Ovary (tissue), 9 donors: ENCODE data around the gene NPFF. TPM values are rescaled to one million over a fixed set of nuclear protein-coding genes. Genes with fewer than 3 reads are reported as not detected.
A peak's percentile ranks its signal among the peaks of the same experiment; 100 is the strongest.

Experiments used
- DNase-seq, 5 donors: peaks; one replicate each; pipeline ENCODE4 v3.0.0-alpha.2; 2019 to 2020
- H3K27ac ChIP-seq, 2 donors: fragments of 200-600 bp; one replicate each; pipeline versions ENCODE4 v1.5.1 to v1.8.0; 2019 to 2022
- H3K27me3 ChIP-seq: fragments of 200-600 bp; one replicate; pipeline ENCODE4 v1.8.0; 2022
- H3K36me3 ChIP-seq: fragments of 200-600 bp; sonication (generic); one replicate; pipeline ENCODE4 v1.5.1; 2019
- H3K4me1 ChIP-seq: one replicate; pipeline ENCODE4 v1.8.1; 2013; ENCODE audit warnings: mild to moderate bottlenecking, moderate library complexity; ENCODE audit not compliant: insufficient read depth
- H3K4me3 ChIP-seq: fragments of 200-600 bp; sonication (generic); one replicate; pipeline ENCODE4 v1.5.1; 2017
- H3K9me3 ChIP-seq, 2 donors: fragments of 200-600 bp in 1 of 2; sonication (generic) in 1 of 2; one replicate each; pipeline versions ENCODE4 v1.5.1 to v1.8.1; 2013 to 2019; ENCODE audit warnings: mild to moderate bottlenecking in 1 of 2, moderate library complexity in 1 of 2
- CTCF ChIP-seq, 3 donors: fragments of 450-650 bp in 2 of 3; fragments of 200-600 bp in 1 of 3; IDR thresholded peaks; one replicate each; pipeline versions ENCODE4 v1.5.1 to v1.8.0; 2016 to 2022; ENCODE audit warnings: antibody characterized with exemption in 3 of 3, mild to moderate bottlenecking in 1 of 3
- EP300 ChIP-seq: sonication (generic); formaldehyde crosslinking; IDR thresholded peaks from one replicate; pipeline ENCODE4 v1.6.1; 2017; ENCODE audit warnings: antibody characterized with exemption
- POLR2A ChIP-seq: fragments of 450-650 bp; IDR thresholded peaks from one replicate; pipeline ENCODE4 v1.6.1; 2017; ENCODE audit warnings: antibody characterized with exemption, mild to moderate bottlenecking, moderate library complexity
- WGBS, 3 donors: extraction: QIAGEN DNeasy Blood & Tissue Kit in 1 of 3; methylation state at CpG; one replicate each; pipeline versions ENCODE4 v1.1.5 to v1.1.7; 2013 to 2017; 5-methylcytosine and 5-hydroxymethylcytosine counted together
- intact Hi-C, 4 donors: fragments of 100-400 bp; cut with DNase I; formaldehyde crosslinking; loops; one replicate each; pipeline versions ENCODE4 v1.11.0 to v1.15.1; 2022 to 2023
- polyA plus RNA-seq, 2 donors: library from polyadenylated mRNA; stranded (reverse); fragments of 200-250 nt in 1 of 2; fragments of 350-450 nt in 1 of 2; fragmentation: Illumina TruSeq in 1 of 2; extraction: RNeasy Lipid Tissue Mini Kit (QIAGEN cat#74804) in 1 of 2; gene quantifications; one replicate each; pipeline ENCODE4 v1.2.3, GENCODE V29; 2013 to 2014
- total RNA-seq, 7 donors: library from RNA; depleted of rRNA in 2 of 7; stranded (reverse); fragments of >200 nt in 2 of 7; fragmentation: NEBNext Ultra II Directional in 3 of 7; extraction: Animal tissue kit (Norgen Biotek cat#: 25700) in 3 of 7; gene quantifications; one replicate each; pipeline versions ENCODE4 v1.1.0 to v1.2.4, GENCODE V29; 2016 to 2023
- donor health status: DM: no; HTN: no; CAD: no; lungs with moderate emphysema.
- donor health status: DM: no; HTN: no; CAD: no.
- donor health status: Bipolar disorder and iron deficiency.
- donor health status: DM: yes; HTN: yes; CAD: no.
- donor health status: DM: no; HTN: no; CAD: no.
- donor health status: DM: yes; HTN: yes; CAD: no.

The NPFF gene
- total and polyA plus RNA-seq, 9 donors: 0.68 to 1.1 TPM; not detected in 7

GRCh38 chr12:53489242-53489864 is 17.9 kb downstream of the NPFF start:
- H3K27me3 ChIP-seq: no peaks in the 10 kb centered on the region
- WGBS, 3 donors: 95 to 98% (median 96%) methylated on average over 5 of the region's 5 CpGs
- H3K36me3 ChIP-seq: no peaks in the 10 kb centered on the region
- TF ChIP-seq POLR2A (no peak), CTCF (IDR thresholded peaks at IDR 0.05) (no peak), EP300 (no peak)
- peaks cover 4% of the 10 kb centered on the region for H3K4me1 ChIP-seq
- H3K4me3 ChIP-seq: no peak overlapping the region
- H3K9me3 ChIP-seq: no peaks in the 10 kb centered on the region
- intact Hi-C loops: loop anchor here in 1 of 4 donors (5.0 kb wide), 1 partner anchor 37 kb away; the partner anchor contains the start of gene PCBP2
- DNase-seq: no peak
- no peak overlapping the region for H3K27ac ChIP-seq

GRCh38 chr12:53486736-53487487 is 20.4 kb downstream of the NPFF start:
- H3K9me3 ChIP-seq: no peaks in the 10 kb centered on the region
- 74 to 77% (median 76%) methylated on average over 17 of the region's 17 CpGs for WGBS, 3 donors
- TF ChIP-seq POLR2A (no peak), CTCF (IDR thresholded peaks at IDR 0.05) (no peak), EP300 (no peak)
- no peaks in the 10 kb centered on the region for H3K4me1 ChIP-seq
- H3K27me3 ChIP-seq: no peaks in the 10 kb centered on the region
- peak in 2 of 5 donors; percentile 24 to 40 for DNase-seq
- H3K27ac ChIP-seq: no peak overlapping the region
- no peak overlapping the region for H3K4me3 ChIP-seq
- intact Hi-C loops: loop anchor here in 1 of 4 donors (5.0 kb wide), 1 partner anchor 35 kb away; the partner anchor contains the start of gene PCBP2
- H3K36me3 ChIP-seq: no peaks in the 10 kb centered on the region

GRCh38 chr12:53485955-53486735 is 21.1 kb downstream of the NPFF start:
- Histone ChIP-seq H3K36me3 (no peaks in the 10 kb centered on the region), H3K27me3 (no peaks in the 10 kb centered on the region), H3K4me3 (no peak overlapping the region), H3K27ac (peak overlapping the region in 1 of 2 donors; percentile 20), H3K9me3 (no peaks in the 10 kb centered on the region), H3K4me1 (no peaks in the 10 kb centered on the region)
- DNase-seq: peak in 1 of 5 donors; percentile 20
- WGBS, 3 donors: 92 to 95% (median 94%) methylated on average over 7 to 10 of the region's 10 CpGs
- TF ChIP-seq CTCF (IDR thresholded peaks at IDR 0.05): no peak
- no peak for TF ChIP-seq EP300
- no peak for TF ChIP-seq POLR2A
- intact Hi-C loops: loop anchor here in 1 of 4 donors (5.0 kb wide), 1 partner anchor 34 kb away; the partner anchor contains the start of gene PCBP2
